Choroid plexus epithelial cell (primary cell): ENCODE data around the gene EIF4E1B.

Experiments used
- DNase-seq: peaks from one replicate; pipeline ENCODE4 v3.0.0-alpha.2; 2010; ENCODE audit warnings: low read depth
- H3K4me3 ChIP-seq: 2 replicates; pipeline ENCODE4 v1.5.1; 2011; ENCODE audit warnings: low read depth, mild to moderate bottlenecking, control low read depth, low read length, moderate library complexity
- CTCF ChIP-seq: conservative IDR thresholded peaks from 2 replicates; pipeline ENCODE4 v1.5.1; 2011; ENCODE audit warnings: low read depth, mild to moderate bottlenecking, control low read depth, inconsistent platforms, low read length, moderate library complexity

The EIF4E1B gene

DNA sequence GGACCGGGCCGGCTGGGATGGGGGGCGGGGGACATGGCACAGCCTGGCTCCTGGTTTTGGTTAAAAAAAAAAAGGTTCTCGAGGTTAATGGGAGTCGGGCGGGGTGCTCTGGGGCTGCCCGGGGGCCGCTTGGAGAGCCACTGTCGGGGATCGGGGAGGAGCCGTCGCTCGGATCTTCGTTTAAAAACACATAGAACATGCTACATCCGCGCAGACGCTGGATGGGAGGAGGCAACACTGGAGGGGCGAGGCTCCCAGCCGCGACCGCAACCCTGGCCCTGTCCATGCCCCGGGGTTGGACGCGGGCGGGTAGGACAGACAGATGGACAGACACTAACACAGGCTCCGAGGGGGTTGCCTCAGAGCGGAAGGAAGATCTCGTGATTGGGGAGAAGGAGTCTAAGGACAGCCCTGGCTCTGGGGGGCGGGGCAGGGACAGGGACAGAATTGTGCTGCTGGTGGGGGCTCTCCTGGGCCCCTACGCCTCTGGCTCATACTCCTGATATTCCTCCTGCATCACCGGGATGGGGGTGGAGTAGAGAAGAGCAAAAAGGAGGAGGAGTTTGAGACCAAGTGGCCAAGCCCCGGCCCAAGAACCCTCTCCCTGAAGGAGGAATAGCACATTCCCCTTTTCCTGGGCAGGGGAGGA, 10.0 kb upstream of the EIF4E1B start:
- peak overlapping the region; percentile 14 for H3K4me3 ChIP-seq
- TF ChIP-seq CTCF: no peak
- DNase-seq: peak; percentile 45

DNA sequence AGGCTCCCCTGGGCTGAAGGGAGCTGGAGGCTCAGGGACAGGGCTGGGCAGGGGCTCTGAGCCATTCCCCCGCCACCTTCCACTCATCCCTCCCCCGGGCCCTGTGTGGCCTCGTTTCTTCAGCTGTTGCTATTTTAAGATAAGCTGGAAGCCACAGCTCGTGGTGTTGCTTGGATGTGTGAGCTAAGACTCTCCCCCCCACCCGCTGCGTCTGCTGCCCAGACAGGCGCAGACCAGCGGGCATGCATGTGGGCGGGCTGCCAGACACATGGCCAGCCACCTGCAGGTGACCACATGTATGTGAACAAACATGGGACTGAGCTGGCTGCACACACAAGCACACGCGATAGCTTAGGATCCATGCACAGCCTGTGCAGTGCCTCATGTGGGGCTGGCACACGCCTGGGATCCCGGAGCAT, 8.8 kb upstream of the EIF4E1B start:
- no peak for TF ChIP-seq CTCF
- H3K4me3 ChIP-seq: no peak overlapping the region
- peak; percentile 61 for DNase-seq

GRCh38 chr5:176624142-176624541, 6.3 kb upstream of the EIF4E1B start:
- H3K4me3 ChIP-seq: no peak overlapping the region
- TF ChIP-seq CTCF: no peak
- DNase-seq: no peak

GRCh38 chr5:176624938-176625337, 5.5 kb upstream of the EIF4E1B start:
- no peak for TF ChIP-seq CTCF
- no peak overlapping the region for H3K4me3 ChIP-seq
- no peak for DNase-seq

DNA sequence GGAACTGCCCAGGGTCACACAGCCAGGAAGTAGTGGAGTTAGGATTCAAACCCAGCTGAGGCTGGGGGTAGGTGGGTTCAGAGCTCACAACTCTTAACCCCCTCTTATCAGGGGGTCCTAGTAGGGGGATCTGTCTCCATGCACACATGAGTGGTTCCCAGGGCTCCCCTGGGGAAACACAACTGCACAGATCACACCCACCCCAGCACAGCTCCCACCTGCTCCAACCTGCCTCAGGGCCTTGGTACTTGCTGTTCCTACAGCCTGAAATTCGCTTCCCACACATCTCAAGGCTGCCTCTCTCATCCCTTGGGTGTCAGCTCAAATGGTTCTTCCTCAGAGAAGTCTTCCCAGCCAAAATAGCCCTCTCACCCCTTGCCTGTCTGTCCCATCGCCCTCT, 5.0 kb upstream of the EIF4E1B start:
- no peak for TF ChIP-seq CTCF
- DNase-seq: no peak
- no peak overlapping the region for H3K4me3 ChIP-seq

DNA sequence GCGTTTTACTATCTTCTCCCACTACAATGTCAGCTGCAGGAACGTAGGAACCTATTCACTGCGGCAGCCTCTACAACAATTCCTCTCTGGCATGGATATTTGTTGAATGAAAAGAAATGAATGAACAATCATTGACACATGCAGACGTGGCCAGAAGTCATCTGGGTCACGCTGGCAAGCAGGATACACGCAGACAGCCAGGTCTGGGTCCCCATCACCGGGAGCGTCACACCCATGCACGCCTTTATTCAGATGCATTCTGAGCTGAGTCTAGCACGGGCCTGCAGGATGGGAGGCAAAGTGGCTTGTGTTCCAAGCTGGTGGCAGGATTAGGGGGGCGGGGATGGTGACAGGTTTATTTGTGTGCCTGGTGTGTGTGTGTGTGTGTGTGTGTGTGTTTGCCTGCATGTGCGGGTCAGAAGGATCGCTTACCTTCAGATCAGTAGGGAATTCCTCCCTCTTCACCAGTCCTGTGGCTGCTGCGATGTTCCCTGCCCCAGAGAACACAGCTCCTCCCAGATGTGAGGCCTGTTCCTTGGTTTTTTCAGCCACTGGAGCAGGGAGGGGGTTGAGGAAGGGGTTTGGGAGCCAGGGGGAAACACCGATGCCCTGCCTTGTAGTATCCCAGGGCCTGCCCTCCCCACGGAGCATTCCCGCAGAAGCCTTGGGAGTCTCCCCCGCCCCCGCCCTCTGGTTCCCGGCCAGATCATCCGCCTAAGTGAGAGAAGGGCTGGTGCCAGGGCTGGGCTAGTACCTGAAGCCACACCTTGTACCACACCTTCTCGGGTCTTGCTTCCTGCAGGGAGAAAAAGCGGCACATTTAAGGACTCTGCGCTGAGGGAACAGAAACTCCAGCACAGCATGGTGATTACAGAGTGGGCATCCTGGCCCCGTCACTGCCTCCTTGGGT, 4.3 kb upstream of the EIF4E1B start:
- no peak for TF ChIP-seq CTCF
- no peak for DNase-seq
- H3K4me3 ChIP-seq: no peak overlapping the region

GRCh38 chr5:176626876-176627236, 3.6 kb upstream of the EIF4E1B start:
- H3K4me3 ChIP-seq: no peak overlapping the region
- TF ChIP-seq CTCF: no peak
- DNase-seq: no peak
